GM21360 (cell line): ENCODE results near the gene RNF182.
"Not testable (repeated sequence)": the region's sequence is repeated elsewhere in the genome, so short reads cannot be mapped to it uniquely, and the experiment has no call there.

Experiments
- ATAC-seq: cut with Tn5 transposase; IDR thresholded peaks from one replicate; pipeline ENCODE4 v1.9.1; 2021; ENCODE audit warnings: mild to moderate bottlenecking, moderate library complexity; ENCODE audit not compliant: unreplicated experiment

The RNF182 gene

DNA sequence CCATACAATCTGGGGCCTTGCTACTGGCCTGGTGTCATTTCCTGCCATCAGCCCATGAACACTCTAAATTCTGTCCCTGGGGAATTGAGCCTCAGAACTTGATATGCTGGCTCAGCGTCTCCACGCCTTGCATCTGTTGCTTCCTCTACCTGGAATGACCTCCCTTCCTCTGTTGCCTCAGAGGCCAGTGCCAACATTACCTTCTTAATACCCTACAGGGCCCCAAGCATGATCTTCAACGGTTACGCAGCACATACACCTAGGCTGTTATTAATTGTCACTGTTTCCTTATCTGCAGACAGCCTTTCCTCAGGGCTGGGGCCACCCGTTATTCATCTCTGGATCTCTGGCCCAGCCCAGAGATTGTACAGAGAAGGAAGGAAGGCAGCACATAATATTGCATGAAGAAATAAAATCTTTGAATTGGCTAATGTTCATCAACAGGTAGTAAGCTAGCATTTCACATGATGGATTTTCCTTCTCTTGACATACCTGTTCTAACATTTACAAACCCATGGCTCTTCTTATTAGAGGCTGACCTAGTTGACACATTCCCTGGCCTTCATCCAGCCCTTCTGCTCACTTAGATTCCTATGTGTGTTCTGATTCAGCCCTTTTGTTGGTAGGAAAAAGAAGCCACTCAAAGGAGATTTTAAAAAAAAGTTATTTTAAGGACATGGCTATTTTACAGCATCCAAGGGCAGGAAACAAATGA lies 8.4 kb upstream of the RNF182 start:
- ATAC-seq = no peak

DNA sequence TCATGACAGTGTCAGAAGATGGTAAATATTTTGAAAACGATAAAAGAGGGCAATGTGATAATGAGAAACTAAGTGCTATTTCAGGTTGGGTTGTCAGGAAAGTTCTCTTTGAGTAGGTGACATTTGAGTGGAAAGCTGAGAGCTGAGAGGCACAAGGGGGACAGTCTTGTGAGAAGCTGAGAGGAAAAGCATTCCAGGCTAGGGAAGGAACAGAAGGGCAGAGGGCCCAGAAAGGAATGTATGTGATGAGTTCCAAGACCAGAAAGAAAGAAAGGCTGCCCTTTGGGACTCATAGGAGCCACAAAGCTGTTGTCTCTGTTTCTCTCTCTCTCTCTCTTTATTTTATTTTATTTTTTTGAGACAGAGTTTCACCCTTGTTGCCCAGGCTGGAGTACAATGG lies 7.6 kb upstream of the RNF182 start:
- ATAC-seq = no peak

GRCh38 chr6:13918686-13919250 lies 6.0 kb upstream of the RNF182 start:
- no peak for ATAC-seq

- no peak for ATAC-seq
Measured at GRCh38 chr6:13919861-13920260, 4.9 kb upstream of the RNF182 start.

GRCh38 chr6:13920552-13920951 lies 4.2 kb upstream of the RNF182 start:
- ATAC-seq = no peak

- no peak for ATAC-seq
Measured at GRCh38 chr6:13922750-13923149, 2.0 kb upstream of the RNF182 start.

DNA sequence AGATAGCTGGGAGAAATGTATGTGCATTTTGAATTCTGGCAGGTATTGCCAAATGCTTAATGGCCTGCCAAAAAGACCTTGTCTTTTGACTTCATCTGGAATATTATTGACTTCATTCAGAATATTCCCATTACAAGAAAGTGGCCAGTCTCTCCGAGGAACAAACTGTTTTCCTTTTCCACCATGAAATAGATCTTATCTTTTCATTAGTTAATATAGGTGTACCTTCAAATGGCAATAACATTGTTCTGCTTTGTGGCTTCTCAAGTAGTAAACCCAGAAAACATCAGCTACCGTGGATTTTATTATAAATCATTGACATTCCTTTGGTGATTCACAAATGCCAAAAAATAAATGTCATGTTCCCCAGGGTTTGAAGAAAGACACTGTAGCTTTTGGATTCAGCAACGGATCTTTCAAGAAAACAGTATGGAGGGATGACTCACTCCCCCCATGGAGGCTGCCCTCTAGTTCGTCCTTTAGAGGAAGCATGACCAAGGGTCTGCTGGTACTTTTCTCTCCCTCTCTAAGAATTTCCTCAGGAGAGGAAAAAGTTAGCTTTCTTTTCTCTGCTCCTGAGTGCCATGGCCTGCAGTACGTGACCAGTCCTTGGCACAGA lies 1.1 kb upstream of the RNF182 start:
- ATAC-seq = no peak

GRCh38 chr6:13924146-13924948 lies 405 bp upstream of the RNF182 start:
- ATAC-seq = no peak

- no peak for ATAC-seq
Measured at GRCh38 chr6:13926378-13926777, 1.6 kb downstream of the RNF182 start.

- no peak for ATAC-seq
Measured at GRCh38 chr6:13927203-13927602, 2.5 kb downstream of the RNF182 start.

GRCh38 chr6:13929196-13929595 lies 4.4 kb downstream of the RNF182 start:
- ATAC-seq = no peak

- no peak for ATAC-seq
Measured at GRCh38 chr6:13931797-13932402, 7.1 kb downstream of the RNF182 start.

- ATAC-seq = no peak
Measured at GRCh38 chr6:13932785-13933184, 8.0 kb downstream of the RNF182 start.

GRCh38 chr6:13934721-13935120 lies 10.0 kb downstream of the RNF182 start:
- ATAC-seq = no peak

DNA sequence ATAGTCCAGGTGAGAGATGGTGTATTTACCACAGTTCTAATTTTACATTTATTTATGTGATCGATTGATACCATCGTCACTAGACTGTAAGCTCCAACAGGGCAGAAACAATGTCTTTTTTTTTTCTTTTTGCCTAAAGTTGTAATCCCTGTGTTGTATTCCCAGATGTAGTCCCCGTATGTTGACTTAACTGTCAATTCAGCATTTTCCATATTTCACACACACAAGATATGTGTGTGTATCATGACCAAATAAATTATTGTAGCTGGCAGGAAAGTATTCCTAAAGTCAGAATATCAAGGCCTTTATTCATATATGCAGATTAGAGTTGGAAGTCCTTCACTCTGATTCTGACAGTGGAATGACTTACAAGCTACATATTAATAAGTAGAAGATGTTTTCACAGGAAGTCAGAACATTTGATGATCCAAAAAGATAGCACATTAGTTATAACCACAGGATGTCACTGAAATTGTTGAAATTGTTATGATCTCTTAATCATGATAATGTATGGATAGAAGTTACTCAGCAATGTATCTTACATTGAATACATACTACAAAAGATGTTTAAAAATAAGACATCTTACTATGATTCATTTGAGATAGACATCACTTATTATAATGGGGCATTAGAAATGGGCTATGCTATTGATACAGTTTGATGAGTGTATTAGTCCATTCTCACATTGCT lies 10.6 kb downstream of the RNF182 start:
- ATAC-seq = no peak

DNA sequence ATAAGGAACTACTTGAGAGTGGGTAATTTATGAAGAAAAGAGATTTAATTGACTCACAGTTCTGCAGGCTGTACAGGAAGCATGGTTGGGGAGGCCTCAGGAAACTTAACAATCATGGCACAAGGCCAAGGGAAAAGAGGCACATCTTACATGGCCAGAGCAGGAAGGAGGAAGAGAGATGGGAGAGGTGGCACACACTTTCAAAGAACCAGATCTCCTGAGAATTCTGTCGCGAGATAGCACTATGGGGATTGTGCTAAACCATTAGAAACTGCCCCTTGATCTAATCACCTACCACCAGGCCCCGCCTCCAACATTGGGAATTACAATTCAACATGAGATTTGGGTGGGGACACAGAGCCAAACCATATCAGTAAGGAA lies 11.1 kb downstream of the RNF182 start:
- ATAC-seq = not testable (repeated sequence)

DNA sequence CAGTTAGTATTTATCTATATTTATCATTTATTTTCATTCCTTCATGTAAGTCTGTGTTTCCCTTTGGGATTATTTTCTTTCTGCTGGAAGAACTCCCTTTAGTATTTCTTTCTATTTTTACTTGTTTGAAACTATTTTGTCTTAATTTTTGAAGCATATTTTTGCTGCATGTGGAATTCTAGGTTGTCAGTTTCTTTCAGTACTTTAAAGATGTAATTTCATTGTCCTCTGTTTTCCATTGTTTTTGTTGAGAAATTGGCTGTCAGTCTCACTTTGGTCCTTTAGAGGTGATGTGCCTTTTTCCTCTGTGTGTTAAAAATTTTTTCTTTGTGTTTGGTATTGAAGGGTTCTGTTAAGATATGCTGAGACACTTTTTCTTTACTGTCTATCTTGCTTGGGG lies 17.1 kb downstream of the RNF182 start:
- no peak for ATAC-seq

- no peak for ATAC-seq
Measured at GRCh38 chr6:13943943-13944342, 19.2 kb downstream of the RNF182 start.

DNA sequence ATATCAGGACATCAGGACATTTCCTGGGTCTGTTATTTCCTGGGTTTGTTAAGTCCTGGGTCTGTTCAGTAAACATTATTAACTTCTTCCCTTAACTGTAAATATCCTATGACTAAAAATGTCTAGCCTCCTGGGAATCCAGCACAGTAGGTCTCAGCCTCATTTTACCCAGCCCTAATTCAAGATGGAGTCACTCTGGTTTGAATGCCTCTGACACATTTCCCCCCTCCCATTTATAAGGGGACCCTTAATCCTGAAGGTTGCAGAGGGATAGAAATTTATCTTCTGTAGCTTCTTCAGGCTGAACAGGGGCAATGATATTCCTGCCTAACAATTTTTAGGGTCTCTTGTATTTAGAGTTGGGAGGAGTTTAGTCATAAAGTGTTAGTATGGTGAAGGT lies 21.8 kb downstream of the RNF182 start:
- no peak for ATAC-seq

DNA sequence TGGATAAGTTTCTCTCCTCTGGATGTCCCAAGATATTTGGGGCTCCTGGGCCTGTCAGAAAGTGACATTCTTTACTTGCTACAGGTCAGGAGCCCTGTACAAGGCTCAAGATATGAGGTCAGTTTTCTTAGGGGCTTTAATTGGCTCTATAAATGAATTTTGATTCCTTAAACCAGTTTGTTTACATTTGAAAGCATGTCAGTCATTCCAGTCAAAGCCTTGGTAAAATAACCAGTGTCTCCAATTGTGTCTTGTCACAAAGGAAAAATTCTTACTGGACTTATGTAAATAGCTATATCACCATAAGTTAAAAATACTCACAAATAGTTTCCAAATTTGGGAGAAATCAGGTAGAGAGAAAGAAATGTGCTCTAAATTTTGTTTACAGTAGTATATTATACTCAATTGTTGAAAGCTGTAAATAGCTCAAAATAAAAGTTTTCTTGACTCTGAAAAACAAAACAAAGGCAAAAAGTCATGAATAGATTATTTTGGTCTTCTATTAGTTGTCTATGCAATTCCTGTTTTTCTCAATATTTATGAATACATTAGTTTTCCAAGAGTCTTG lies 22.9 kb downstream of the RNF182 start:
- ATAC-seq = no peak
